Stimulated activated CD4-positive, alpha-beta T cell treated with anti-CD3 and anti-CD28 coated beads, Interleukin-2, amount 100 ng/mL, for 24 hours (primary cell): Measurements from ENCODE around the gene PPP2R2B.

Experiments used
- DNase-seq, 2 donors: peaks; one replicate each; pipeline ENCODE4 v3.0.0-alpha.2; 2020

The PPP2R2B gene

GRCh38 chr5:146878476-146879172 lies at the start of gene PPP2R2B:
TSS of gene PPP2R2B (minus strand) at chr5:146878757.
- DNase-seq: peak; percentile 47 to 54

GRCh38 chr5:146924132-146924531 lies 45.6 kb upstream of the PPP2R2B start:
- no peak for DNase-seq

- no peak for DNase-seq
Measured at GRCh38 chr5:146921225-146921624, 42.7 kb upstream of the PPP2R2B start.

DNA sequence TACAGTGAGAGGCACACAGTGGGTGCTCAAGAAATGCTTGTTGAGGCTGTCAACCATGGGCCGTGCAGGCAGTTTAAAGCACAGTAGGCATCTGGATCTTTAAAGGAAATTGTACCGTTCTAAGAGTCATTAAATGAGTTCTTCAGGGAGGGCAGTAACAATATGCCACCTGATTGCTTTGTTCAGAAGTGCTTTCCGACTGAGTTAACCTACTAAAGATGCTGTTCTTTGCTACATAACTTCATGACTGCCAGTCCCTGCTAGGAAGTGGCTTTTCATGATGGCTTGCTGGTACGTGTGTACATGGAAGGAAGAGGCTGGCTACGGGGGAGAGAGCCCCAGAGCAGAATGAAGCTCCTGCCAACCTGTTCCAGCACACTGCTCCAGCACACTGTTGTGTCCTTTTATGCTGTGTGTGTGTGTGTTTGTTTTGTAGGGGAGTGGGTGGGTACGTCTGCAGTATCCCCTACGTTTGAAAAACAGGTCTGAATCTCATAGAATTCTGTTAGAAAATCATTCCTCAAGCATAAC lies 41.9 kb upstream of the PPP2R2B start:
- DNase-seq: no peak

GRCh38 chr5:146919304-146919703 lies 40.7 kb upstream of the PPP2R2B start:
- no peak for DNase-seq

- no peak for DNase-seq
Measured at GRCh38 chr5:146917931-146918330, 39.4 kb upstream of the PPP2R2B start.

GRCh38 chr5:146912874-146913273 lies 34.3 kb upstream of the PPP2R2B start:
- no peak for DNase-seq

- DNase-seq: no peak
Measured at GRCh38 chr5:146910239-146910638, 31.7 kb upstream of the PPP2R2B start.

GRCh38 chr5:146909255-146910068 lies 30.9 kb upstream of the PPP2R2B start:
- DNase-seq: no peak

GRCh38 chr5:146906803-146907202 lies 28.2 kb upstream of the PPP2R2B start:
- no peak for DNase-seq

DNA sequence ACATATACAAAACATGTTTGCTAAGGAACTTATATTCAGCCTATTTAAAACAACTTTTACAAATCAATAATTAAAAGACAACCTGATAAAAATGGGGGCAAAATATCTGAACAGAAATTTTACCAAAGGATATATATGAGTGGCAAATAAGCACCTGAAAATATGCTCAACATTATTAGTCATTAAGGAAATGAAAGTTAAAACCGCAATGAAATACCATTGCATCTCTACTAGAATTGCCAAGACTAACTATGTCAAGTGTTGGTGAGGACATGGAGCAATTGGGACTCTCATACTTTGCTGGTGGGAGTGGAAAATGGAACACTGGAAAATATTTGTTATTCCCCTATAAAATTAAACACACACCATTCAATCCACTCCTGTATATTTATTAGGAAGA lies 26.3 kb upstream of the PPP2R2B start:
- DNase-seq: no peak

DNA sequence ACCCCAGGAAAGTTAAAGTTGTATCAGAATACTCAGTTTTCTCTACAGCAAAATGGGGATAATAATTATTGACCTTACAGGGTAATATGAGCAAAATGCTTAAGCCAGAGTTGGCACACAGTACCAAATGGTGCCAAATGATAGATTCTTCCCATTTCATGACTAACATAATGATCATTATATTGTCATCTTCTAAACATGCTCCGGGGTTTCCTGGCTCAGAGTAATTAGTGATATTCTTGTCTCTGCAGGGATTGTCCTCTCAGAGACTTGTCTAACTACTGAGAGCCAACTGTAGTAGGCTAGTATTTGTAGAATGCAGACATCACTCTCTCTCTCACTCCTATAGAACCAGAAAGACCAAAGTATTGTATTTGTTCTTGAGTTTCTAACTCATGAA lies 25.2 kb upstream of the PPP2R2B start:
- no peak for DNase-seq

DNA sequence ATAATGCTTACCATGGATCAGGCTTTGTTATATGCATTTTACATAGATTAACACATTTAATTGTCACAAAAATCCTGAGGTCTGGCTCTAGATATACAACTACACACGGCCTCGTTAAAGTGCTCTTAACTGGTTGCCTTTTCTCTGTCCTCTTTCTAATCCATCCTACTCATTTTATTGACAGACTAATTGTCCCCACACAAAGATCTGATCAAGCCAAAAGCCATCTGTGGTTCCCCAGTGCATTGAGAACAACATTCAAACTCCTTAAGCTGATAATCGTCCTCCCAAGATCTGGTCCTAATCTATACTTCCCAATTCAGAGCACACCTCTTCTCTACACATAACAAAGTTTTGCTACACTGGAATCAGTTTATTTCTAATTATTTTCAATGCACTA lies 23.9 kb upstream of the PPP2R2B start:
- no peak for DNase-seq

DNA sequence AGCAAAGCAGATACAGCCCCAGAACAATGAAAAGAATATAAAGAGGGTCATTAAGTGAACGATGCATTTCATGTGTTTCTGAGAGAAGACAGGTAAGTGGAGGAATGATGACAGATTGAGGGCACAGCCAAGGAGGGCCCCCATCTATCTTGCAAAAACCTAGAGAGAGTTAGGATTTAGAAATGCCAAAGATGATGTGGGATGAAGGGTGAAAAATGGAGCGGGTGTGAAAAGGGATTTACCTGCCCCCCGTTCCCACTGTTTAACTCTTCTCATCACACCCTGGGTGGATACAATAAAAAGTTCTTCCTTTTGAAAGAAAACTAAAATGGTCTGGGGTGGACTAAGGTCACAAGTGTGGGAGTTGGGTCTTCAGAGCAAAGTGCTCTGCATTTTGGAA lies 18.5 kb upstream of the PPP2R2B start:
- DNase-seq: no peak

DNA sequence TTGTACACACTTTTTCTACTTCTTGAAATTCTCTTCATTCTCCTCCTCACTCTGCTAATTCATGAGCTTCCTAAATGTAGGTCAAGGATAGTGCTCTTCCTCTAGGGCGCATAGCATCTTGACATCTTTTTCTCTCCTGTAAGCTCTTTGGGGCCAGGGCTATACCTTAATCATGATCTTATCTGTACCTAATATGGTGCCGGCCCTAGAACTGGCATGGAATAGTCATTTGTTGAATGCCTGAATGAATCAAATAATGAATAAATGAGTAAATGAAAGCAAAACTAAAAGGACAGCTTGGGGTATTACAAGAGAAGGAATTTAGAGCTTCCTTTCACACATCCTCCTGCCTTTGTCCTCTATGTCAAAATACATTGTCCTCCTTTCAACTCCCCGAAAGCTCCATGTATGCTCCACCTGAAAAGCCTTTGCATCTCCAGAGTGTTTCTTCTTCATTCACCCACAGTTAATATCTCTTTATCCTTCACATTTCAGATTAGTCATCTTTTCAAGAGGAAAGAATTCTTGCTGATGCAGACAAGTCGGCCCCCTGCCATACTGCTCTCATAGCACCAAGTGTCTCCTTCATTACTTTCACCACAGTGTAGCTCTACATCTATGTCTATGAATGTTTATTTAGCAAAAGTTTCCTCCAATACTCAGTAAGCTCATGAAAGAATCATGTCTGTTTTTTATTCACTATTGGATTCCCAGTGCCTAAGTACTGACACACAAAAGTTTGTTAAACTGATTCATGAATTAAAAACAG lies 16.4 kb upstream of the PPP2R2B start:
- no peak for DNase-seq

DNA sequence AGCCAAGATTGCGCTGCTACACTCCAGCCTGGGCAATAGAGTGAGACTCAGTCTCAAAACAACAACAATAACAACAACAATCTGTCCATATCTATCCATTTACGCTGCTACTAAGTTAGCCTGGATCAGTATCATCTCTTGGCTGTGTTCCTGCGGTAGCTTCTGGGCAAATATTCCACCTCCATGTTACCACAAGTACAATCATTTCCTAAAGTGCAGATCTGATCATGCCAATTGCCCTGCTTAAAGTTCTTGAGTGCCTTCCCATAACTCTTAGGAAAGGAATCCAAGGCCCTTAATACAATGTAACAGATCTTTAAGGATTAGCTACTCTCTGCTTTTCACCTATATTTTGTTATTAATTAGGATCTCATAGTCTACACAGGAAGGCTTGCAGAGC lies 15.4 kb upstream of the PPP2R2B start:
- DNase-seq: no peak

DNA sequence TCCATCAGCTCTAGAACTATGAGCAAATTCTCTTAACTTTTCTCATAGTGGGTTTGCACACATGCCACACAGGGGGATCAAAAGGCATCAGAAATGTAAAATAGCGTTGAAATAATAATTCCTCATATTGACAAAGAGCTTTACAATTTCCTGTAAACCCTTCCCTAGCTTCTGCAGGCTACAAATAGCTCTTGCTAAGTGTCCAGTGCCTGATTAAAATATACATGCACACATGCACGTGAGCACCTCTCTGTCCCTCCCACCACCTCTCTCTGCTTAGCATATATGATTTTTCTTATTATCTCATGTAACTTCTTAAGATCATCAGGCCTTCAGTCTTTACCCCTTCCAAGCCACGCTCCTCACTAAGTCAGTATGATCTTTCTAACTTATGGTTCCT lies 13.7 kb upstream of the PPP2R2B start:
- no peak for DNase-seq

DNA sequence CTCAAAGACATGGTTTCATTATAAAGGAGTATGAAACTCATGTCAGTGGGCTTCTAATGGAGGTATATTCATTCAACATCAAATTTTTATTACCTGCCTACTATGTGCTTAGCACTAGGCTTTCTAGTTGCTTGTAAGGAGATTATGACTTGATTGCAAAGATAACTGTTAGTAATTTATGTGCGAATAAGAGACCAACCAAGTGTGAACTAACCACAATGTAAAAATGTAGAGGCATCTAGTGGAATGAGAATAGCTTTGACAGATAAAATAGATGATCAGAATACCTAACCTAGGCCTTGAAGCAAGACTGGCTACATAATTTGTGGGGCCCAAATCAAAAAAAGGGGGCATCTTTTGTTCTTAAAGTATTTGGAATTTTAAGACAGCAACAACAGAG lies 13.0 kb upstream of the PPP2R2B start:
- DNase-seq: no peak

- DNase-seq: no peak
Measured at GRCh38 chr5:146890731-146891440, 12.3 kb upstream of the PPP2R2B start.

- DNase-seq: no peak
Measured at GRCh38 chr5:146890066-146890465, 11.5 kb upstream of the PPP2R2B start.

DNA sequence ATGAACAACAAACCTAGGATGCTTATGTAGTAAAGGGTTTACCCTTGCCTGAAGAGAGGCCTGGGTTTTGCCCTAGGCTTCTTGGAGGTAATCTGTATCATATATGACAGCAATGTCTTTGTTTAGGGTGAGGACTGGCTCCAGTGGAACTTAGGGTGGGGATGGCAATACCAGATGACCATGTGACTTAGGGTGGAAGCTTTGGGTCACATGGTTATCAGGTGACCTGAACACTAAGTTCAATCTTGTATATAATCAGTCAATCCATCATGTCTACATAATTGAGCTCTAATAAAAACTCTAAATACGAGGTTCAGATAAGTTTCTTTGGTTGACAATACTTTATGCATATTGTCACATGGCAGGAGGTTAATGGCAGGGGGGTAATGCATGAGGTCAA lies 10.6 kb upstream of the PPP2R2B start:
- DNase-seq: no peak

GRCh38 chr5:146888351-146888978 lies 9.9 kb upstream of the PPP2R2B start:
- no peak for DNase-seq
